ENCODE results near the gene PTGR2.

DNA sequence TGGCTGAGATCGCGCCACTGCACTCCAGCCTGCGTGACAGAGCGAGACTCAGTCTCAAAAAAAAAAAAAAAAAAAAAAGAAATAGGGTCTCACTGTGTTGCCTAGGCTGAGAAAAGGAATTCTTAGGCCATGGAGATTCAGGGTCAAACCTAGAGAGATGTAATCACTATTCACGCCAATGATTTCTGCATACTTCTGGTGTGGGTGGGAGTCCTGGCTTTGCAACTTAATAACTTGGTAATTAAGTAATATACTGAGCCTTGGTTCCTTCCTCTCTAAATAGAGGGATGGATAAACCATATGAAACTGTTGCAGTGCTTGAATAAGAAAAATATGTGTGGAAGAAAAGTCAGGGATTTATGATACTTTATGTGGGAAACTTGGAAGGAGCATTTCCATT lies 37.7 kb downstream of the PTGR2 start:
- TF ChIP-seq EZH2 (IDR thresholded peaks at IDR 0.05; ENCODE audit: borderline replicate concordance, low read length), result no peak
- TF ChIP-seq, protein P1, sequence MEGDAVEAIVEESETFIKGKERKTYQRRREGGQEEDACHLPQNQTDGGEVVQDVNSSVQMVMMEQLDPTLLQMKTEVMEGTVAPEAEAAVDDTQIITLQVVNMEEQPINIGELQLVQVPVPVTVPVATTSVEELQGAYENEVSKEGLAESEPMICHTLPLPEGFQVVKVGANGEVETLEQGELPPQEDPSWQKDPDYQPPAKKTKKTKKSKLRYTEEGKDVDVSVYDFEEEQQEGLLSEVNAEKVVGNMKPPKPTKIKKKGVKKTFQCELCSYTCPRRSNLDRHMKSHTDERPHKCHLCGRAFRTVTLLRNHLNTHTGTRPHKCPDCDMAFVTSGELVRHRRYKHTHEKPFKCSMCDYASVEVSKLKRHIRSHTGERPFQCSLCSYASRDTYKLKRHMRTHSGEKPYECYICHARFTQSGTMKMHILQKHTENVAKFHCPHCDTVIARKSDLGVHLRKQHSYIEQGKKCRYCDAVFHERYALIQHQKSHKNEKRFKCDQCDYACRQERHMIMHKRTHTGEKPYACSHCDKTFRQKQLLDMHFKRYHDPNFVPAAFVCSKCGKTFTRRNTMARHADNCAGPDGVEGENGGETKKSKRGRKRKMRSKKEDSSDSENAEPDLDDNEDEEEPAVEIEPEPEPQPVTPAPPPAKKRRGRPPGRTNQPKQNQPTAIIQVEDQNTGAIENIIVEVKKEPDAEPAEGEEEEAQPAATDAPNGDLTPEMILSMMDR (IDR thresholded peaks at IDR 0.05; ENCODE audit: low read length), result no peak

All from OCI-LY1 (cell line).